Skin of body (tissue), 2 donors: ENCODE results near the gene MARCKSL1. TPM values are rescaled to one million over a fixed set of nuclear protein-coding genes. Genes with fewer than 3 reads are reported as not detected.
"Not testable (repeated sequence)": the region's sequence is repeated elsewhere in the genome, so short reads cannot be mapped to it uniquely, and the experiment has no call there.

Experiments
- DNase-seq: peaks from one replicate; lab custom pipeline; 2025; lab: John Stamatoyannopoulos, UW
- total RNA-seq: library from RNA; depleted of rRNA; stranded (reverse); fragments of >200 nt; gene quantifications from one replicate; pipeline ENCODE4 v1.2.3, GENCODE V29; 2014

The MARCKSL1 gene
- 39.8 TPM for total RNA-seq

- DNase-seq, result peak; percentile 28
Measured at GRCh38 chr1:32335790-32336590, at the start of gene MARCKSL1. Gene MARCKSL1 (minus strand): TSS chr1:32336233. CDS start chr1:32336033, 200 bp downstream.

GRCh38 chr1:32380057-32380456 lies 44.0 kb upstream of the MARCKSL1 start:
- no peak for DNase-seq

GRCh38 chr1:32377541-32378220 lies 41.6 kb upstream of the MARCKSL1 start:
- no peak for DNase-seq

GRCh38 chr1:32376199-32376598 lies 40.2 kb upstream of the MARCKSL1 start:
- DNase-seq, result no peak

- no peak for DNase-seq
Measured at GRCh38 chr1:32373996-32374592, 38.1 kb upstream of the MARCKSL1 start.

GRCh38 chr1:32372149-32372756 lies 36.2 kb upstream of the MARCKSL1 start:
- DNase-seq, result no peak

GRCh38 chr1:32367912-32368635 lies 32.0 kb upstream of the MARCKSL1 start:
- DNase-seq, result no peak

- DNase-seq, result no peak
Measured at GRCh38 chr1:32365445-32365844, 29.4 kb upstream of the MARCKSL1 start.

- no peak for DNase-seq
Measured at GRCh38 chr1:32364836-32365235, 28.8 kb upstream of the MARCKSL1 start.

- DNase-seq, result no peak
Measured at GRCh38 chr1:32363713-32364112, 27.7 kb upstream of the MARCKSL1 start.

GRCh38 chr1:32362474-32363313 lies 26.7 kb upstream of the MARCKSL1 start, which contains the start of the genes FAM229A and TSSK3:
Gene FAM229A (minus strand): TSS chr1:32362485. CDS start chr1:32362091, 394 bp downstream.
Gene TSSK3 (plus strand): TSS chr1:32362539. CDS start chr1:32362702, 163 bp downstream.
- no peak for DNase-seq

GRCh38 chr1:32361674-32362473 lies 25.8 kb upstream of the MARCKSL1 start:
- no peak for DNase-seq

GRCh38 chr1:32361308-32361673 lies 25.3 kb upstream of the MARCKSL1 start:
- no peak for DNase-seq

GRCh38 chr1:32358435-32358834 lies 22.4 kb upstream of the MARCKSL1 start:
- no peak for DNase-seq

- DNase-seq, result no peak
Measured at GRCh38 chr1:32357614-32358013, 21.6 kb upstream of the MARCKSL1 start.

- no peak for DNase-seq
Measured at GRCh38 chr1:32356478-32356877, 20.4 kb upstream of the MARCKSL1 start.

- DNase-seq, result not testable (repeated sequence)
Measured at GRCh38 chr1:32355778-32356177, 19.7 kb upstream of the MARCKSL1 start.

- DNase-seq, result no peak
Measured at GRCh38 chr1:32353886-32354570, 18.0 kb upstream of the MARCKSL1 start.

GRCh38 chr1:32353431-32353830 lies 17.4 kb upstream of the MARCKSL1 start:
- no peak for DNase-seq
